Measurements from ENCODE around the gene DYNC2H1.

GRCh38 chr11:103515283-103515682 lies 406.1 kb downstream of the DYNC2H1 start:
- TF ChIP-seq CTCF (IDR thresholded peaks at IDR 0.05; ENCODE audit: borderline replicate concordance, extremely low read depth, low read length, poor library complexity, severe bottlenecking) (no peak), EZH2 (IDR thresholded peaks at IDR 0.05; ENCODE audit: borderline replicate concordance, low read depth, low read length, severe bottlenecking) (no peak)
